K562 (cell line): ENCODE results near the gene SLC5A5. TPM values are rescaled to one million over a fixed set of nuclear protein-coding genes. Genes with fewer than 3 reads are reported as not detected.
A peak's percentile ranks its signal among the peaks of the same experiment; 100 is the strongest.

Experiments used
- ATAC-seq: fragments of 200-7000 bp; cut with Tn5 transposase; 3 replicates; pipeline ENCODE4 v1.9.1; 2020; ENCODE audit warnings: moderate library complexity
- BruUV-seq: library from RNA; stranded (reverse); fragments of 400-500 nt; replicated peaks from 2 replicates; lab custom pipeline; 2021; lab: Mats Ljungman, UMichigan
- CTCF ChIA-PET: fragments of 300-600 bp; formaldehyde crosslinking; extraction: SDS; loops from one replicate; lab custom pipeline; 2021; ENCODE audit warnings: low intra/inter-chr PET ratio; lab: Yijun Ruan, JAX
- POLR2A ChIA-PET: fragments of 300-600, 350-650 bp; sonication (Branson Sonifier 250); formaldehyde crosslinking; extraction: SDS; loops from one replicate; lab custom pipeline; 2021; ENCODE audit warnings: antibody characterized with exemption, inconsistent platforms; lab: Yijun Ruan, JAX
- DNase-seq, 4 experiments: peaks; one replicate each; pipeline versions ENCODE4 v3.0.0 to v3.0.0-alpha.2; 2011 to 2018; ENCODE audit warnings: low spot score in 3 of 4, mixed read lengths in 3 of 4; ENCODE audit errors: extremely low read depth in 1 of 4
- FAIRE-seq: peaks from 2 replicates; lab custom pipeline; 2011; peaks lifted over from hg19 to GRCh38; lab: Jason Lieb, UNC
- H2AFZ ChIP-seq: 2 replicates; pipeline ENCODE4 v1.6.0; 2011; ENCODE audit warnings: low read depth, low read length, control low read depth, inconsistent platforms
- H3K27ac ChIP-seq: fragments of 200-600 bp; 3 replicates; pipeline ENCODE4 v1.8.0; 2011; ENCODE audit warnings: low read depth, mild to moderate bottlenecking, control low read depth, inconsistent platforms, low read length, moderate library complexity, mixed read lengths; ENCODE audit errors: extremely low read depth
- H3K27me3 ChIP-seq, 2 experiments: fragments of 300-600 bp in 1 of 2; 2 replicates in 1 of 2; 3 replicates in 1 of 2; pipeline versions ENCODE4 v1.6.0 to v1.8.0; 2011; ENCODE audit warnings: inconsistent platforms in 2 of 2, low read length in 2 of 2, mild to moderate bottlenecking in 1 of 2, mixed read lengths in 1 of 2, moderate library complexity in 1 of 2; ENCODE audit not compliant: control insufficient read depth in 2 of 2, insufficient read depth in 2 of 2
- H3K36me3 ChIP-seq: fragments of 300-600 bp; 3 replicates; pipeline ENCODE4 v1.8.0; 2011; ENCODE audit warnings: mild to moderate bottlenecking, low read length, inconsistent platforms; ENCODE audit not compliant: control insufficient read depth, insufficient read depth
- H3K4me1 ChIP-seq, 2 experiments: fragments of 200-600 bp in 1 of 2; replicated peaks in 1 of 2; 2 replicates in 1 of 2; 3 replicates in 1 of 2; pipeline versions ENCODE4 v1.5.1 to v1.8.0; 2011; ENCODE audit warnings: inconsistent platforms in 2 of 2, low read length in 2 of 2, mild to moderate bottlenecking in 1 of 2, mixed read lengths in 1 of 2, moderate library complexity in 1 of 2; ENCODE audit not compliant: control insufficient read depth in 2 of 2, insufficient read depth in 2 of 2
- H3K4me2 ChIP-seq: 2 replicates; pipeline ENCODE4 v1.6.1; 2011; ENCODE audit warnings: low read length, control low read depth, inconsistent platforms, mixed read lengths; ENCODE audit not compliant: insufficient read depth
- H3K4me3 ChIP-seq: fragments of 200-600 bp; sonication (generic), shearing (Covaris generic); 2 replicates; pipeline ENCODE4 v1.5.1; 2016; ENCODE audit warnings: control low read depth, inconsistent platforms
- H3K79me2 ChIP-seq: fragments of 200-600 bp; 3 replicates; pipeline ENCODE4 v1.8.0; 2011; ENCODE audit warnings: low read length, inconsistent platforms; ENCODE audit not compliant: control insufficient read depth, insufficient read depth
- H3K9ac ChIP-seq, 2 experiments: 2 replicates each; pipeline versions ENCODE4 v1.6.0 to v1.6.1; 2011; ENCODE audit warnings: low read depth in 2 of 2, low read length in 2 of 2, control low read depth in 1 of 2, inconsistent platforms in 1 of 2, mild to moderate bottlenecking in 1 of 2, mixed read lengths in 1 of 2; ENCODE audit not compliant: insufficient read depth in 1 of 2
- H3K9me1 ChIP-seq: one replicate; pipeline ENCODE4 v1.6.0; 2011; ENCODE audit warnings: inconsistent platforms, mild to moderate bottlenecking, low read length, moderate library complexity; ENCODE audit not compliant: control insufficient read depth, insufficient read depth
- H3K9me3 ChIP-seq: replicated peaks from 2 replicates; pipeline ENCODE4 v1.5.1; 2011; ENCODE audit warnings: low read depth, low read length, inconsistent platforms; ENCODE audit not compliant: control insufficient read depth, insufficient read depth
- H4K20me1 ChIP-seq: replicated peaks from 2 replicates; pipeline ENCODE4 v1.6.1; 2011; ENCODE audit warnings: low read length, inconsistent platforms, mixed read lengths; ENCODE audit not compliant: control insufficient read depth, insufficient read depth
- CBFA2T3 ChIP-seq: fragments of 450-650 bp; IDR thresholded peaks from 2 replicates; pipeline ENCODE4 v1.6.1; 2017
- TAL1 ChIP-seq: fragments of 450-650 bp; IDR thresholded peaks from 2 replicates; pipeline ENCODE4 v1.6.1; 2016; ENCODE audit warnings: mild to moderate bottlenecking
- TEAD1 ChIP-seq, 2 experiments: fragments of 450-650 bp in 1 of 2; sonication (generic) in 1 of 2; formaldehyde crosslinking; IDR thresholded peaks; 2 replicates each; pipeline versions ENCODE4 v1.4.0 to v1.8.0; 2020 to 2022; ENCODE audit warnings: mild to moderate bottlenecking in 2 of 2, missing genetic modification reagents in 1 of 2
- ZNF134 ChIP-seq: fragments of 250-450 bp; sonication (Bioruptor Pico); conservative IDR thresholded peaks from 2 replicates; pipeline ENCODE4 v1.4.0; 2020
- ZSCAN29 ChIP-seq: fragments of 450-650 bp; IDR thresholded peaks from 2 replicates; pipeline ENCODE4 v1.6.1; 2017
- WGBS: fragments of 100-300 bp; shearing (Covaris generic); methylation state at CpG from one replicate; pipeline ENCODE4 v1.1.6; 2016; ENCODE audit warnings: low coverage, mixed read lengths; ENCODE audit not compliant: insufficient coverage; ENCODE audit errors: missing lambda C conversion rate; 5-methylcytosine and 5-hydroxymethylcytosine counted together
- in situ Hi-C: fragments of 300-500 bp; cut with MboI; formaldehyde crosslinking; loops from 4 replicates; pipeline ENCODE4 v1.15.0; 2018; ENCODE audit warnings: inconsistent platforms, mixed read lengths
- intact Hi-C: fragments of 100-400 bp; cut with micrococcal nuclease; formaldehyde crosslinking; loops from 2 replicates; pipeline ENCODE4 v1.14.2; 2022
- polyA plus RNA-seq, 8 experiments: library from polyadenylated mRNA; depleted of rRNA in 4 of 8; stranded (reverse) in 5 of 8; unstranded in 3 of 8; fragments of >200 nt; fragmentation: Nextera tagmentation in 2 of 8; fragmentation: Illumina TruSeq in 1 of 8; extraction: Ambion mirVana in 2 of 8; extraction: Trizol in 1 of 8; gene quantifications; 2 replicates each; pipeline versions ENCODE4 v1.2.1 to v1.2.3, GENCODE V29; 2011 to 2014; ENCODE audit warnings: inconsistent platforms in 1 of 8, missing spikeins in 1 of 8
- total RNA-seq, 7 experiments: library from RNA; depleted of rRNA in 6 of 7; stranded (reverse); fragments of >200 nt in 6 of 7; fragmentation: Illumina TruSeq in 2 of 7; extraction: Trizol in 2 of 7; gene quantifications; 2 replicates each; pipeline versions ENCODE4 v1.2.1 to v1.2.3, GENCODE V29; 2011 to 2021; ENCODE audit warnings: low replicate concordance in 1 of 7
- TF ChIP-seq, protein P1 (sequence below): sonication (generic); formaldehyde crosslinking; IDR thresholded peaks from 2 replicates; pipeline ENCODE4 v1.8.0; 2022; ENCODE audit warnings: mild to moderate bottlenecking, missing genetic modification reagents
- TF ChIP-seq, protein P2 (sequence below): fragments of 250-450 bp; sonication (Bioruptor Pico); IDR thresholded peaks from 2 replicates; pipeline ENCODE4 v1.8.0; 2021; ENCODE audit warnings: moderate library complexity, mild to moderate bottlenecking, inconsistent platforms
- TF ChIP-seq, protein P3 (sequence below): fragments of 450-650 bp; IDR thresholded peaks from 2 replicates; pipeline ENCODE4 v1.6.1; 2016
- TF ChIP-seq, protein P4 (sequence below), 3 experiments: IDR thresholded peaks in 2 of 3; conservative IDR thresholded peaks in 1 of 3; 2 replicates each; pipeline ENCODE4 v1.5.1; 2011 to 2012; ENCODE audit warnings: low read length in 3 of 3, mild to moderate bottlenecking in 3 of 3, control low read depth in 2 of 3, improper control_type of control experiment in 1 of 3, inconsistent platforms in 1 of 3, low read depth in 1 of 3, mixed read lengths in 1 of 3, moderate library complexity in 1 of 3; ENCODE audit not compliant: insufficient read depth in 2 of 3
- TF ChIP-seq, protein P5 (sequence below): fragments of 450-650 bp; IDR thresholded peaks from 2 replicates; pipeline ENCODE4 v1.6.1; 2017; ENCODE audit warnings: mild to moderate bottlenecking, moderate library complexity

The SLC5A5 gene
- total and polyA plus RNA-seq, 9 of the 15 experiments (the other 6 are each of a cell fraction or from before 2014, with no cell fraction given), result 0.10 to 0.73 (median 0.23) TPM

DNA sequence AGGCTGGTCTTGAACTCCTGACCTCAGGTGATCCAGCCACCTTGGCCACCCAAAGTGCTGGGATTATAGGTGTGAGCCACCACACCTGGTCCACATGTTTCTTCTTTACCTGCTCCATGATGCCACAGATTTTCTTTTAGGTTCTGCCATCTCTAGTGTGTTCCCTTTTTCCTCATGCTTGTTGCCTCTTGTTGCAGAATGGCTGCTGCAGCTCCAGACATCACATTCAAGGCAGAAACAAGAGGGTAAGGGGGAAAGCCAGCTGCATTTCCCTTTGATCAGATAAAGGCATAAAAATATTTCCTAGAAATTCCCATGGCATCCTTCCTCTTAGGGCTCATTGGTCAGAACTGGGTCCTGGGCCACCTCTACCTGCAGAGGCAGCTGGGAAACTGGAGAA lies 48.8 kb downstream of the SLC5A5 start (continued):
- TF ChIP-seq, protein P1, sequence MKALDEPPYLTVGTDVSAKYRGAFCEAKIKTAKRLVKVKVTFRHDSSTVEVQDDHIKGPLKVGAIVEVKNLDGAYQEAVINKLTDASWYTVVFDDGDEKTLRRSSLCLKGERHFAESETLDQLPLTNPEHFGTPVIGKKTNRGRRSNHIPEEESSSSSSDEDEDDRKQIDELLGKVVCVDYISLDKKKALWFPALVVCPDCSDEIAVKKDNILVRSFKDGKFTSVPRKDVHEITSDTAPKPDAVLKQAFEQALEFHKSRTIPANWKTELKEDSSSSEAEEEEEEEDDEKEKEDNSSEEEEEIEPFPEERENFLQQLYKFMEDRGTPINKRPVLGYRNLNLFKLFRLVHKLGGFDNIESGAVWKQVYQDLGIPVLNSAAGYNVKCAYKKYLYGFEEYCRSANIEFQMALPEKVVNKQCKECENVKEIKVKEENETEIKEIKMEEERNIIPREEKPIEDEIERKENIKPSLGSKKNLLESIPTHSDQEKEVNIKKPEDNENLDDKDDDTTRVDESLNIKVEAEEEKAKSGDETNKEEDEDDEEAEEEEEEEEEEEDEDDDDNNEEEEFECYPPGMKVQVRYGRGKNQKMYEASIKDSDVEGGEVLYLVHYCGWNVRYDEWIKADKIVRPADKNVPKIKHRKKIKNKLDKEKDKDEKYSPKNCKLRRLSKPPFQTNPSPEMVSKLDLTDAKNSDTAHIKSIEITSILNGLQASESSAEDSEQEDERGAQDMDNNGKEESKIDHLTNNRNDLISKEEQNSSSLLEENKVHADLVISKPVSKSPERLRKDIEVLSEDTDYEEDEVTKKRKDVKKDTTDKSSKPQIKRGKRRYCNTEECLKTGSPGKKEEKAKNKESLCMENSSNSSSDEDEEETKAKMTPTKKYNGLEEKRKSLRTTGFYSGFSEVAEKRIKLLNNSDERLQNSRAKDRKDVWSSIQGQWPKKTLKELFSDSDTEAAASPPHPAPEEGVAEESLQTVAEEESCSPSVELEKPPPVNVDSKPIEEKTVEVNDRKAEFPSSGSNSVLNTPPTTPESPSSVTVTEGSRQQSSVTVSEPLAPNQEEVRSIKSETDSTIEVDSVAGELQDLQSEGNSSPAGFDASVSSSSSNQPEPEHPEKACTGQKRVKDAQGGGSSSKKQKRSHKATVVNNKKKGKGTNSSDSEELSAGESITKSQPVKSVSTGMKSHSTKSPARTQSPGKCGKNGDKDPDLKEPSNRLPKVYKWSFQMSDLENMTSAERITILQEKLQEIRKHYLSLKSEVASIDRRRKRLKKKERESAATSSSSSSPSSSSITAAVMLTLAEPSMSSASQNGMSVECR, result no peak
- TF ChIP-seq, all 486 proteins: peak for 6

DNA sequence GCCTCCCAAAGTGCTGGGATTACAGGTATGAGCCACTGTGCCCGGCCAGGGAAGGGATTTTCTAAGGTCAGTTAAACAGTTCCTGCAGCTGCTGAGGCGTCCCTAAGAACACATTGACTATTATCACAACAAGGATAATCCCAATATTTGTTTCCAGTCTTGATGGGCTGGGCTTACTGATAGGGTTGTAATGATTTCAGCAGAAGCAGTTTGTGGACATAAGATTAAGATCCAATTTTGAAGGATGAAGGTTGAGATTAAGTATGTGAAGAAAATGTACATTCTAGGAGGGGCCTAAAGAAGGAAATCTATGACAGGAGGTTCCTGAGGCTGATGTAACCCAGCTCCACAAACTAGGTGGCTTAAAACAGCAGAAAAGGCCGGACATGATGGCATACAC lies 50.4 kb downstream of the SLC5A5 start:
- peak; percentile 32 for FAIRE-seq
- no peak for DNase-seq
- in situ Hi-C loops, result no loop called here
- ATAC-seq, result no peak
- no peaks in the 10 kb centered on the region for H3K27me3 ChIP-seq
- peaks cover 0 to 6% of the 10 kb centered on the region in 2 experiments; a peak in 2 of 5 replicates for H3K4me1 ChIP-seq
- no peaks in the 10 kb centered on the region for H3K36me3 ChIP-seq
- H3K27ac ChIP-seq, result no peak overlapping the region
- no peak overlapping the region for H3K4me2 ChIP-seq
- H2AFZ ChIP-seq, result no peak overlapping the region
- 8% methylated on average over 3 of the region's 3 CpGs for WGBS
- H4K20me1 ChIP-seq, result no peaks in the 10 kb centered on the region
- no peaks in the 10 kb centered on the region for H3K79me2 ChIP-seq
- intact Hi-C loops, result loop anchor here (5.0 kb wide), 1 partner anchor 40 kb away; no protein-coding TSS in a partner anchor
- TF ChIP-seq, protein P2, sequence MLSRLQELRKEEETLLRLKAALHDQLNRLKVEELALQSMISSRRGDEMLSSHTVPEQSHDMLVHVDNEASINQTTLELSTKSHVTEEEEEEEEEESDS (CRISPR knock-in tag), result no peak
- TF ChIP-seq TAL1 (peak; percentile 28; the same call in 1 of the 2 replicates), CBFA2T3 (peak; percentile 32; the same call in 1 of the 2 replicates), ZSCAN29 (no peak), TEAD1 (CRISPR knock-in tag; IDR thresholded peaks at IDR 0.05) (no peak), ZNF134 (no peak)
- TF ChIP-seq, protein P3, sequence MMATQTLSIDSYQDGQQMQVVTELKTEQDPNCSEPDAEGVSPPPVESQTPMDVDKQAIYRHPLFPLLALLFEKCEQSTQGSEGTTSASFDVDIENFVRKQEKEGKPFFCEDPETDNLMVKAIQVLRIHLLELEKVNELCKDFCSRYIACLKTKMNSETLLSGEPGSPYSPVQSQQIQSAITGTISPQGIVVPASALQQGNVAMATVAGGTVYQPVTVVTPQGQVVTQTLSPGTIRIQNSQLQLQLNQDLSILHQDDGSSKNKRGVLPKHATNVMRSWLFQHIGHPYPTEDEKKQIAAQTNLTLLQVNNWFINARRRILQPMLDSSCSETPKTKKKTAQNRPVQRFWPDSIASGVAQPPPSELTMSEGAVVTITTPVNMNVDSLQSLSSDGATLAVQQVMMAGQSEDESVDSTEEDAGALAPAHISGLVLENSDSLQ, result no peak
- TF ChIP-seq, protein P4, sequence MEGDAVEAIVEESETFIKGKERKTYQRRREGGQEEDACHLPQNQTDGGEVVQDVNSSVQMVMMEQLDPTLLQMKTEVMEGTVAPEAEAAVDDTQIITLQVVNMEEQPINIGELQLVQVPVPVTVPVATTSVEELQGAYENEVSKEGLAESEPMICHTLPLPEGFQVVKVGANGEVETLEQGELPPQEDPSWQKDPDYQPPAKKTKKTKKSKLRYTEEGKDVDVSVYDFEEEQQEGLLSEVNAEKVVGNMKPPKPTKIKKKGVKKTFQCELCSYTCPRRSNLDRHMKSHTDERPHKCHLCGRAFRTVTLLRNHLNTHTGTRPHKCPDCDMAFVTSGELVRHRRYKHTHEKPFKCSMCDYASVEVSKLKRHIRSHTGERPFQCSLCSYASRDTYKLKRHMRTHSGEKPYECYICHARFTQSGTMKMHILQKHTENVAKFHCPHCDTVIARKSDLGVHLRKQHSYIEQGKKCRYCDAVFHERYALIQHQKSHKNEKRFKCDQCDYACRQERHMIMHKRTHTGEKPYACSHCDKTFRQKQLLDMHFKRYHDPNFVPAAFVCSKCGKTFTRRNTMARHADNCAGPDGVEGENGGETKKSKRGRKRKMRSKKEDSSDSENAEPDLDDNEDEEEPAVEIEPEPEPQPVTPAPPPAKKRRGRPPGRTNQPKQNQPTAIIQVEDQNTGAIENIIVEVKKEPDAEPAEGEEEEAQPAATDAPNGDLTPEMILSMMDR (IDR thresholded peaks at IDR 0.05 in 2 of 3, conservative IDR thresholded peaks at IDR 0.05 in 1 of 3; ENCODE audit: insufficient read depth in 2 of 3, low read depth in 1 of 3, low read length in 3 of 3), result no peak
- TF ChIP-seq, protein P5, sequence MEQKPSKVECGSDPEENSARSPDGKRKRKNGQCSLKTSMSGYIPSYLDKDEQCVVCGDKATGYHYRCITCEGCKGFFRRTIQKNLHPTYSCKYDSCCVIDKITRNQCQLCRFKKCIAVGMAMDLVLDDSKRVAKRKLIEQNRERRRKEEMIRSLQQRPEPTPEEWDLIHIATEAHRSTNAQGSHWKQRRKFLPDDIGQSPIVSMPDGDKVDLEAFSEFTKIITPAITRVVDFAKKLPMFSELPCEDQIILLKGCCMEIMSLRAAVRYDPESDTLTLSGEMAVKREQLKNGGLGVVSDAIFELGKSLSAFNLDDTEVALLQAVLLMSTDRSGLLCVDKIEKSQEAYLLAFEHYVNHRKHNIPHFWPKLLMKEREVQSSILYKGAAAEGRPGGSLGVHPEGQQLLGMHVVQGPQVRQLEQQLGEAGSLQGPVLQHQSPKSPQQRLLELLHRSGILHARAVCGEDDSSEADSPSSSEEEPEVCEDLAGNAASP, result no peak
- H3K9ac ChIP-seq, result no peak overlapping the region
- no TSS peak for BruUV-seq
- no peaks in the 10 kb centered on the region for H3K9me1 ChIP-seq
- no peaks in the 10 kb centered on the region; the same call in 1 of the 2 replicates for H3K9me3 ChIP-seq
- H3K4me3 ChIP-seq, result no peak overlapping the region
- ChIA-PET POLR2A (no interaction called here), CTCF (no interaction called here)
